HG02678 (cell line): Measurements from ENCODE around the gene ADAMTS9.

ENCODE experiments used
- ATAC-seq: cut with Tn5 transposase; IDR thresholded peaks from one replicate; pipeline ENCODE4 v1.9.1; 2021; ENCODE audit warnings: mild to moderate bottlenecking, moderate library complexity; ENCODE audit not compliant: unreplicated experiment

ADAMTS9 gene, protein sequence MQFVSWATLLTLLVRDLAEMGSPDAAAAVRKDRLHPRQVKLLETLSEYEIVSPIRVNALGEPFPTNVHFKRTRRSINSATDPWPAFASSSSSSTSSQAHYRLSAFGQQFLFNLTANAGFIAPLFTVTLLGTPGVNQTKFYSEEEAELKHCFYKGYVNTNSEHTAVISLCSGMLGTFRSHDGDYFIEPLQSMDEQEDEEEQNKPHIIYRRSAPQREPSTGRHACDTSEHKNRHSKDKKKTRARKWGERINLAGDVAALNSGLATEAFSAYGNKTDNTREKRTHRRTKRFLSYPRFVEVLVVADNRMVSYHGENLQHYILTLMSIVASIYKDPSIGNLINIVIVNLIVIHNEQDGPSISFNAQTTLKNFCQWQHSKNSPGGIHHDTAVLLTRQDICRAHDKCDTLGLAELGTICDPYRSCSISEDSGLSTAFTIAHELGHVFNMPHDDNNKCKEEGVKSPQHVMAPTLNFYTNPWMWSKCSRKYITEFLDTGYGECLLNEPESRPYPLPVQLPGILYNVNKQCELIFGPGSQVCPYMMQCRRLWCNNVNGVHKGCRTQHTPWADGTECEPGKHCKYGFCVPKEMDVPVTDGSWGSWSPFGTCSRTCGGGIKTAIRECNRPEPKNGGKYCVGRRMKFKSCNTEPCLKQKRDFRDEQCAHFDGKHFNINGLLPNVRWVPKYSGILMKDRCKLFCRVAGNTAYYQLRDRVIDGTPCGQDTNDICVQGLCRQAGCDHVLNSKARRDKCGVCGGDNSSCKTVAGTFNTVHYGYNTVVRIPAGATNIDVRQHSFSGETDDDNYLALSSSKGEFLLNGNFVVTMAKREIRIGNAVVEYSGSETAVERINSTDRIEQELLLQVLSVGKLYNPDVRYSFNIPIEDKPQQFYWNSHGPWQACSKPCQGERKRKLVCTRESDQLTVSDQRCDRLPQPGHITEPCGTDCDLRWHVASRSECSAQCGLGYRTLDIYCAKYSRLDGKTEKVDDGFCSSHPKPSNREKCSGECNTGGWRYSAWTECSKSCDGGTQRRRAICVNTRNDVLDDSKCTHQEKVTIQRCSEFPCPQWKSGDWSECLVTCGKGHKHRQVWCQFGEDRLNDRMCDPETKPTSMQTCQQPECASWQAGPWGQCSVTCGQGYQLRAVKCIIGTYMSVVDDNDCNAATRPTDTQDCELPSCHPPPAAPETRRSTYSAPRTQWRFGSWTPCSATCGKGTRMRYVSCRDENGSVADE (N-terminal part only)

DNA sequence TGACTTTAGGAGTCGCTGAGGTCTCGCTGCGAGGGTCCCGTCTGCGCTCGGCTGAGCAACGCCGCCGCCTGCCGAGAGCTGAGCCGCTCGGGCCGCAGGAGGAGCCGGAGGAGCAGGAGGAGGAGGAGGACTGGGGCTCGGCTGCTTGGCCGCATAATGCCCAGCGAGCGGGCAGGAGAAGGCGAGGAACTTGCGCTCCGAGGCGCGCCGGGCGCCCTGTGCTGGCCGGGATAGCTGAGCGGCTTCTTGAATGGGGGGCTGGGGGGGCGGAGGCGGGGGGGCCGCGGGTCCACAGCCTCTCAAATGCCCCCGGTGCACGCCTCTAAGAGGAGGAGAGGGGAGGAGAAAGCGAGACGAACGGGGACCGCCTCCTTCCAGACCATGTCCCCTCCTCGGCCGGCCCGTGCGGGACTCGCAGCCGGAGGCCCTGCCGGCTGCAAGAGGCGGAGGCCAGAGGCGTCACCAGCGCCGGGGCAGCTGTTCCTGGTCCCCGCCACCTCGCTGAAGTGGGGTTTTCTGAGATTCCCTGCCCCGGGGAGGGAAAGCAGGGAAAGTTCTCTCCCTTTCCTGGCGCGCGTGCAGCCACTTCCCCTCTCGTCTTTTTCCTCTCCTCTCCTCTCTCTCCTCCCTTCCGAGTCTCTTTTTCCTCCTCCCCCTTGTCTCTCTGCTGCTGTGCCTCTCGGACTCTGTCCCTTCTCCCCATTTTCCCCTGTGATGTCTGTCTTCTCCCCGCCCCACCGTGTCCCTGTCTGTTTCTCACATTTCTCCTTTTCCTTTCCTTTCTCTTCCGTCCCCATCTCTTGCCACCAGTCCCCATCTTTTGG, at the start of gene ADAMTS9:
ADAMTS9 (minus strand) TSS at position 220 of the 824 bp plus-strand sequence. CDS start 343 bp downstream, outside the sequence.
- no peak for ATAC-seq

DNA sequence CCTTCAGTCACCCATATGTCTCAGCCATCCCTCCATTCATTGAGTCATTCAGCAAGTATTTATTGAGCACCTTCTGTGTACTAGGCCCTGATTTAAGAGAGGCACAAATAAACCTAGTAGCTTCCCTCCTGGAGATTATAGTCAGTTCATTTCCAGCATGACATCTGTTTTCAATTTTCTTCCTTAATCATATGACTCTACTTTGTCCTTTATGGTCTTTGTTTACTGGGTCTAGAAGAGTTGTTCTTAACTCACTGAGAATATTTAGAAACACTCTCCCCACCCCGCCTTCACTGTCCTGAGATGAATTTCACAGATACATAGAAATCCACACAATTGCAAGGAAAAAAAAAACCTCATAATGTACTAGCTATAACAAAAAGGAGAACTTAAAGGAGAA, 44.8 kb upstream of the ADAMTS9 start:
- ATAC-seq = no peak

DNA sequence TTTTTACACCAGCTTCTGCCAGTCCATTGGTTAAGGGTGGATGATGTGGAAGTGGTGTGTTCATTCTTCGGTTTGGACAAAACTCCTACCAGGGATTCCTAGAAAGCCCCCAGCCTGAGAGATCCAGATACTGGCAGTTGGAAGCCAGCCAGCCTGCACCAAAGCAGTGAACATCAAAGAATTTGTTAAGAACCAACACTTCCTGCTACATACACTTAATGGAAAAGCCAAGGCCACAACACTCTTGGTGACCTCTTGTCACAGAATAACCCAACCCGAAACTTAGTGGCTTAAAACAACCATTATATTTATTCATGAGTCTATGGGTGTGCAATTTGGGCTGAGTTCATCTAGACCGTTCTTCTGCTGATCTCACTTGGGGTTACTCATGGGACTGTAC, 42.9 kb upstream of the ADAMTS9 start:
- no peak for ATAC-seq

DNA sequence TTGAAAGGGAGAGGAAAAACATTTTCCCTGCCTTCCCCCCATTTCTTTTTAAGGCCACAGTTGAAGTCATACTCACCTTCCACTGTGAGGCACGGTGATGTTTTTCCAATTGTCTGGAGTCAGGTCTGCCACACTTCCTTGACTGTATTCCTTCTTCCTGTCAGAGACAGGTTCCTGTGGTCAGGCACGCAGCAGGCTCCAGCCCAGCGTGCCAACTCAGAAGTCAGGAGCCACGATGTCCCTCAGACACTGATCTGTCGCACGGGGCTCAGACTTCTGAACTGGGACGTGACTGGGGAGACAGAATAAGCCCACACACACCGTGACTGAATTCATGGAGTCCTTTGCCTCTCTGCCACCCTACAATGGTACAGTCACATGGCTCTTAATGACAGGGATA, 41.2 kb upstream of the ADAMTS9 start:
- ATAC-seq = no peak

DNA sequence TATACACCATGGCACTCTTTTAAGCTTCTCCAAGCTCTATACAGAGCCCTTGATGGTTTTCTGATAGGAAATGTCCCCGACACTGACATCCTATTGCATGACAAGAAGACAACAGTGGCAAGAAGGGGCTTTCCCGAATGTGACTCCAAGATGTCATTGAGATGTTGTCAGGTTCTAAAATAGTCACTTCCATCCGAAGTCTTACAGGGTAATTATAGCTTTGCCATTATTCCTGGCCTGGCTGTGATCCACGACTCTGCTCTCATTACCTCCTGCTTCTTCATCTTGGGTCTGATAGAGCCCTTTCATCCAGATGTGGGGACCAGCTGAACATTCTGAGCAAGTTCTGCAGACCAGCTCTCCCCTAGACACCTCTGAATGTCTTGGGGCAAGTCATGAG, 40.6 kb upstream of the ADAMTS9 start:
- no peak for ATAC-seq

DNA sequence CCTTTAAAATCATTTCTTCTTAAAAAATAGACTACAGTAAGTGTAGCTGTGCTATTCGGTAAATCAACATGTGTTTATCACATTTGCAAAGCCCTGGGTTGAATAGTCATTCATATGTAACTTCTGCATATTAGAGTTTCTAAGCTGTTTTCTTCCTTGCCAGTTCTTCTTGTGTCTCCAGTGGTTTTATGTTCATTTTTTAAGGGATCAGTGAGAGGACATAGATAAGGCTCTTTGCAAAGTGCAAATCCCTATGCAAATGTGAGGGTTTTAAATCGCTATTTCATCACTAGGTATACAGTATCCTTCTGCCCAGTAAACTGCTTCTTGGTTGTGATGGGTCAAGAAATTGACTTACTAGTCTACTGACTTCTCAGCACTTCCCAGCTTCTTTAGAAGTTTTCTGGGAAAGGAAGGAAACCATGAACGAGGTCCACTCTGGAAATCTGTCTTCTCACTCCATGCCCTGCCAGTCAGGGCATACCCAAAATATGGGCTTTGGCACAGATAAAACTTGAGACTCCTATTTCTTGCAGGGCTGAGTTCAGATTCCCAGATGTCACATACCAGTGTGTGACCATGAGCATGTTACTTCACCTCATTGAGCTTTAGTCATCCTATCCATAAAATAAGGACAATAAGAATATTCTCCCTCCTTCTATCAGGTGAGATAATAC, 38.8 kb upstream of the ADAMTS9 start:
- no peak for ATAC-seq

DNA sequence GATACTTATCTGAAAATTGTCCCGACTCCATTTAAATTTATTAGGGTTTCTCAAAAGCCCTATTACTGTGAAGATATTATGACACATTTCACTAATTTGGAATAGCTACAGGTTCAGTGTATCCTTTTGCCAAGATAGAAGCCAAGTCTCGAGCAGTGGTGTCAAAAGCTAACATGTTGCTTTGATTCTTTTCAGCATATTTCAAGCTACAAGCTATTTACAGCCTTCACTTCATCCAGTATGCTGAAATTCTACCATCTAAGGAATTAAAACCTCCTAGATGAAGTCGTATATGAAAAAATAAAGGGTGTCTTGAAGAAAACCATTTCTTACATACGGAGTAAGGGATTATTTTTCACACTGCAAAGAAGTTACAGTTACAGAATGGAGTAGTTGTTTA, 31.2 kb upstream of the ADAMTS9 start:
- ATAC-seq = no peak

DNA sequence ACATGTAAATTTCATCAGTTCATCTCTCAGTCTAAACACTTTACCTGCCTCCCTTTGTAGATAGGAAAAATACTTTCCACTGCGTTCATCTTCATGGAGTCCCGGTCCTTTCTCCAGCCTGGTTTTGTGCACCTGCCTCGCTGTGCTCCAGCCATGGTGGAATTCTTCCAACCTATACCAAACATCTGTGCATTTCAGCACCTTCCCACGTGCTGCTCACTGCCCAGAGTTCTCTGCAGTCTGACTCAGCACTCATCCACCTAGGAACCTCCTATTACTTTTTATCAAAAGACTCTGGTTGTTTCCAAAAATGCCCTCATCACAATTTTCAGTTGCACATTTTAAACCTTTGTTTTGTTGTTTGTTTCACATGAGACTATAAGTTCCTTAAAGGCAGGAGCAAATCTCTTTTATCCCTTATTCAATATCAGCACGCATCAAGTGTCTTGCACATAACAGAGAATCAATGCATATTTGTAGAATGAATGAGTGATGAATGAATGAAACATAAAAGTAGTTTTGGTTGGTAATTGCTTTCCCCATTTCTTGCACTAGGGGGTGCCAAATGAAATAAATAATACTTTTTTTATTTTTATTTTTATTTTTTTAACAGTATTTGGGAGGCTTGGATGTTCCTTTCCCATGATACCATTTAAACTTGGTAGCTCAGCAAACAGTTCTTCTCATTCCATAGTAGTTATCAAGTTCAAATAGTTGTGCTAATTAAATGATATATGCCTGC, 30.2 kb upstream of the ADAMTS9 start:
- ATAC-seq = no peak

DNA sequence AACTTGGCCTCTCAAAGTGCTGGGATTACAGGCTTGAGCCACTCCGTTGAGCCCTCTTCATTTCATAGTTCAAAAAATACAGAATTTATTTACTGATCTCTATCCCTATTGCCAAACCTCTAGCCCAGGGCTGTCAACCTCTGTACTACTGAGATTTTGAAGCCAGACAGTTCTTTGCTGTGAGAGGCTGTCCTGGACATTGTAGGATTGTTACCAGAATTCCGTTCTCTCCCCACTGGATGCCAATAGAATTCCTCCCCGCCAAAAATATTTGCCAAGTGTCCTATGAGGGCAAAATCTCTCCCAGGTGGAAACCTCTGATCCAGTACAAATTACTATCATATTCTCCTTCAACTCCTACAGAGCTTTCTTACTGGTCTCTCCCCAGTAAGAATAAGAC, 29.6 kb upstream of the ADAMTS9 start:
- no peak for ATAC-seq

DNA sequence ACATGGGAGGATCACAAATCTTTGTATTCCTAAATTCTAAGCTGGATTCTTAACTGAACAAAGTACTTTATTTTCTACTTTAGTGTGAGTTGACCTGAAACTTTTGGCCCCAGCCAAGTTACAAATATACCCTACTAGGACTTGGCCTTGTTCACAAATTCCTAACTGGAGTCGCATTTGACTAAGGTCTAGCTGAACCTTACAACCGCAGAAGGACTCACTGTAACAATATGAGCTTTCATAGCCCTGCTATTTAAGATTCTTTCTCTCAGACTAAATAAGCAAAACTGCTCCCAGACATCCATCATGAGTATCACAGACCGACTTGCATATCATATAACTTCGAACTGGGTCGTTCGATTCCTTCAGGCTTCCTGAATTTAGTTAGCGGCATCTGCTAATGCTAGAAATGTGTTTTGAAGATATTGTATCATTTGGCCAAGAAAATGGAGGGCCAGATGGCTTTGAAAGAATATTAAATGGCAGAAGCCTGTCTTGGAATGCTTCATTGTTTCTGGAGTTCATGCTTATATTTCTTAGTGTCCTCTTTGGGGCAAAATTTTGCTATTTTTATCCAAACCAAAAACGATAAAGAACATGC, 28.4 kb upstream of the ADAMTS9 start:
- no peak for ATAC-seq

DNA sequence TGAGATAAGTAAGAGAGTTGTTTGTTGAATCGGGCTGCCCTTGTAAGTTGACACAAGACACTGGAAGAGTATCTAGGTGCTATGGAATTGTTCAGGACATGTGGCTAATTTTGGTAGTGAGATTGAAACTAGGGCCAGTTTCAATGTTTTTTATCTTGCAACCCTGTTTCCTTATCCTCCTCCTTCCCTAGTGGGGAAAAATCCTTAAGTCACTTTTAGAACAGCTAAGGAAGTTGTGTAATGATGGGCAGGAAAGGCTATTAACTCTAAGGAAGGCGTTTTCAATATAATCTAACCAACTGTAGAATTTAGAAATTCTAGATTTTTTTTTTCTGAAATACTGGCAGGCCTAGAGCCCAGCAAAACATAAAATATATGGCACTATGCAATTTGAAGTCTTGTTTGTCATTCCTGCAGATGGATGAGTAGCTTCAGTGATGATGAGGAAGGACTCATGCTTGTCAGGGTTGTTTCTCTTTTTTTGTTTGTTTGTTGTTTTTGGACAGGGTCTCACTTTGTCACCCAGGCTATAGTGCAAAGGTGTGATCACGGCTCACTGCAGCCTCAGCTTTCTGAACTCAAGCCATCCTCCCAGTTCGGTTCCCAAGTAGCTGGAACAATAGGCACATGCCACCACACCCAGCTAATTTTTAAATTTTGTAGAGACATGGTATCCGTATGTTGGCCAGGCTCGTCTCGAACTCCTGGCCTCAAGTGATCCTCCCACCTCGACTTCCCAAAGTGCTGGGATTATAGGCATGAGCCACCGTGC, 27.6 kb upstream of the ADAMTS9 start:
- ATAC-seq = no peak

DNA sequence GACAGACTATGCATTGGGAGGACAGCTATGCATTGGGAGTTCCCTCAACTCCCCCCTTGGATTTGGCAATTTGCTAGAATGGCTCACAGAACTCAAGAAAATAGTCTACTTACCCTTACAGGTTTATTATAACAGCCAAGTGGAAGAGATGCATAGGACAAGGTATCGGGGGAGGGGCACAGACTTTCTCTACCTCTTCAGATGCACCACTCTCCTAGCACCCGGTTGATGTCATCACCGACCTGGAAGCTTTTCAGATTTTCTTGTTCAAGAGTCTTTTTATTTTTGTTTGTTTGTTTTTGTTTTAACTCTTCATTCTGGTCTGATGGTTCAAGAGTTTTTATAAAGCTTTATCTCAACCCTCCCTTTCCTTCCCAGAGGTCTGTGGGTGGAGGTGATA, 20.7 kb upstream of the ADAMTS9 start:
- no peak for ATAC-seq

DNA sequence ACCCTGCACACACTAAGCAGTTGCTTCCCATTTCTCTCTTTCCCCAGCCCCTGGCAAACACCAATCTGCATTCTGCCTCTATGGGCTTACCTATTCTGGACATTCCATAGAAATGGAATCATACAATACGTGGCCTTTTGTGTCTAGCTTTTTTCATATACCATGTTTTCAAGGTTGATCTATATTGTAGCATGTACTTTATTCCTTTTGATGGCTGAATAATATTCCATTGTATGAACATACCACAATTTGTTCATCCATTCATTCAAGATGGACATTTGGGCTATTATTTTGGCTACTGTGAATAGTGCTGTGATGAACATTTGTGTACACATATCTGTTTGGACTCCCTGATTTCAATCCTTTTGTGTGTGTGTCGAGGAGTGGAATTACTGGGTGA, 18.1 kb upstream of the ADAMTS9 start:
- ATAC-seq = no peak

DNA sequence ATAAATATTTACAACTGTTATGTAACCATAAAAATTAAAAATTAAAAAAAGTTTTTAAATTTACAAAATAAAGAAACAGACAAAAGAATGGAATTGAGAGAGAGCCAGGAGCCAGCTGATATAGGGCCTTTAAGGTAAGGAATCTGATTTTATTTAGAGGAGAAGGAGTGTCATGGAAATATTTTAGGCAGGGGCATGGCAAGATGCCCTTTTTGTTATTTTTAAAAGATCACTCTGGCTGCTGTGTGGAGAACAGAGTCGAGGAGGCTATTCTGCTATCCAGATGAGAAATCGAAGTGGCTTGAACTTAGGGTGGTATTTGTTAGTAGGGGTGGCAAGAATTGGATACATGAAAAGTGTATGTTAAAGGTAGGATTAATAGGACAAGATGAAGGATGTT, 9.1 kb upstream of the ADAMTS9 start:
- ATAC-seq = no peak

DNA sequence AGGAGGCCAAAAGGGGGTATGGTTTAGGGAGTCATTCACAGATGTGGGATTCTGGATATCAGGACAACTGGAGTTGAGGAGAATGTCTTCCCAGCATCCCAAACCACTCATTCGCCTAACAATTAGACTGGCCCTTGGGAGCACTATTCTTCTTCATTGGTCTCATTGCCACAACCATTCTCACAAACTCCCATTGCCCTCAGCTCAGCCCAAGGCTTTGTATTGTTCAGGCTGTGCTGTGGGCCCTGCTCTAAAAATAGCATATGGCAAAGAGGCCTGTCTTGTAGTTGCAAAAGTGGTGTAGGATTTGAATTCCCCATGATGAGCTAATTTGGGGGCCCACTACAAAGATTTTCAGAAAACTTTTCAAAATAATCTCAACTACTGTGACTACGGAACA, 6.3 kb upstream of the ADAMTS9 start:
- ATAC-seq = no peak

DNA sequence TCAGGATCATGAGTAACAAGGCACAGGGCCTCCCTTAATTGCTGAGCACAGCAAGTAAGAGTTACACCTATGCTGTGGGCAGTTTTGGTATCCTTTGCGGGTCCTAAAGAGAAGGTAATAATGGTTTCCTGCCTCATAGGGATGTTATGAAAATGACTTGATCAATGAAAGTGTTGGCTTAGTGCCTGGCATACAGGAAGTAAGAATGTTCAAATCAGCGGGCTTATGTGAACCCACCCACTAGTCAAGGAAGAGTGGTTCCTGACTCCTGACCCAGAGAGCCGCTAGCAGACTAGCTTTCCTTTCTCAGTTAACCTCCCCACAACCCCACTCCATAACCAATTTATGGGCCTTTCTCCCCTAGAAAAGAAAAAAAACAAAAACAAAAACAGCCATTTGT, 5.2 kb upstream of the ADAMTS9 start:
- no peak for ATAC-seq

DNA sequence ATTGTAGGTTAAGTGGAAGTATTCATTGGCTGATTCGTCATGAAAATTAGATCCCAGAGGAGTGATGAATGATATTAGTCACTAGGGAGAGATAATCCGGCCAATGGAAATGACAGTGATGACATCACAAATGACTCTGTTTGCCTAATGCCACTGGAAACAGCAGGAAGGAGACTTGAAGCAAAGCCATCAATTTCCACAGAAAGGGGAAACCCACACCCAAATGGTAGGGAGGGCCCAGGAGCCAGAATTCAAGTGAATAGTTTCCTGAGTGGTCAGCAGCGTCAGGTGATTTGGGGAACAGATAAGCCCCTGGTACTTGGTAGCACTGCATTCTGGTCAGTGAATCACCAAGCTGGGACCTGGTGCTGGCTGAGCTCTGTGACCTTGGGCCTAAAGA, 3.3 kb upstream of the ADAMTS9 start:
- no peak for ATAC-seq
